ENCODE measurements around the gene SCARF2.
"Not testable (repeated sequence)": the region's sequence is repeated elsewhere in the genome, so short reads cannot be mapped to it uniquely, and the experiment has no call there.

SCARF2 gene

GRCh38 chr22:20392983-20393704 lies 44.5 kb downstream of the SCARF2 start:
- DNase-seq (ENCODE audit: low read depth), result no peak

DNA sequence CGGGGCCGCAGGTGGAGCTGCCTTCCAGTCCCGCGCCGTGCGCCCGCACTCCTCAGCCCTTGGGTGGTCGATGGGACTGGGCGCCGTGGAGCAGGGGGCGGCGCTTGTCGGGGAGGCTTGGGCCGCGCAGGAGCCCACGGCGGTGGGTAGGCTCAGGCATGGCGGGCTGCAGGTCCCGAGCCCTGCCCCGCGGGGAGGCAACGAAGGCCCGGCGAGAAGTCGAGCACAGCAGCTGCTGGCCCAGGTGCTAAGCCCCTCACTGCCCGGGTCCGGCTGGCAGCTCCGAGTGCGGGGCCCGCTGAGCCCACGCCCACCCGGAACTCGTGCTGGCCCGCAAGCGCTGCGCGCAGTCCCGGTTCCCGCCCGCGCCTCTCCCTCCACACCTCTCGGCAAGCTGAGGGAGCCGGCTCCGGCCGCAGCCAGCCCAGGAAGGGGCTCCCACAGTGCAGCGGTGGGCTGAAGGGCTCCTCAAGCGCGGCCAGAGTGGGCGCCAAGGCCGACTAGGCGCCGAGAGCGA lies 45.2 kb downstream of the SCARF2 start:
- DNase-seq (ENCODE audit: low read depth), result not testable (repeated sequence)

- DNase-seq (ENCODE audit: low read depth), result no peak
Measured at GRCh38 chr22:20391222-20391621, 46.4 kb downstream of the SCARF2 start.

DNA sequence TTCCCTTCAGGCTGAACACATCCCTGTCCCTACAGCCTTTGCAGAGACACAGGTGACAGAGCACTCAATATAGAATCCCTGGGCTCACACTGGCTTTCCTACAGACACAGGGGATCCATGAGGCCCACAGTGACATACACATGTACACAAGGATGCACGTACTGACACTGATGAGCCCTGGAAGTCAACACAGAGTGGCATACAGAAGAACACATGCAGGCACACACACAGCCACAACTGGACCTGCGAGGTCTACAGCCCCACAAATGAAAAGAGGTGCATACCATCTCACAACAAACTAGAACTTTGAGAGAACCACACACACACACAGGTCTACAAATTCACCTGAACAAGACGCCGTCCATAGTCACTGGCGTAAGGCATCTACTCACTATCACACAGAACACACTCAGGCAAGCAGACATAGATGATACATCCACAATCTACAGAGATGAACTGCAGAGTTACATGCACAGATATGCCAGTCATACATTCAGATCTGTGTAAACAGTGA lies 47.2 kb downstream of the SCARF2 start:
- no peak for DNase-seq (ENCODE audit: low read depth)

- no peak for DNase-seq (ENCODE audit: low read depth)
Measured at GRCh38 chr22:20389288-20389687, 48.3 kb downstream of the SCARF2 start.

DNA sequence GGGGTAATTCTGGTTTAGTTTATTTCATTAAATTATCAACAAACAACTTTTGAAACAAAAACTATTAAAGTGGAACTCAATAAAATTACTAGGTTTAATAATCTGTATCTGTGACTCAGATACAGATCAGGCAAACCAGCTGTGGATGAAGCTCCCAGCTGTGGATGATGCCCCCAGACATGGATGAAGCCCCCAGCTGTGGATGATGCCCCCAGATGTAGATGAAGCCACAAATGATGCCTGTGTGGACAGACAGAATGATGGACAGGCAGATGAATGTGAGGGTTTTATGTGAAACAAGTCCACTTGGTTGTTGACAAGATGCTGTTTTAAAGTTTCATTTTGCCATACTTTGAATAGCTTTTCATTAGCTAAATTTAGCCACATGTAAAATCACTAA lies 49.4 kb downstream of the SCARF2 start:
- no peak for DNase-seq (ENCODE audit: low read depth)

GRCh38 chr22:20386972-20387371 lies 50.7 kb downstream of the SCARF2 start:
- no peak for DNase-seq (ENCODE audit: low read depth)

DNA sequence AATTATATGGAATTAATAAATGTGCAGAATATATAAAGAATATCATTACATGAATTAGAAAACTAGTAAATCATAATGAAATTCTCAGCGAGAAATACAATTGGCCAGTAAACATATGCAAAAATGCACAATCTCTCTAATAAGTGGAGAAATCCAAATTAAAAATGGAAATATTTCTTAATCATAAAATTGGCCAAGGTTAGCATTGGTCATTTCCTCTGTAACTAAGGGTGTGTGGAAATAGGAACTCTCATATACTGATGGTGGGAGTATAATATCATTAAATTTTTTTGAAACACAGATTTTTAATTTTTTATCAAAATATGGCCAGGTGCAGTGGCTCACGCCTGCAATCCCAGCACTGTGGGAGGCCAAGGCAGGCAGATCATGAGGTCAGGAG lies 51.3 kb downstream of the SCARF2 start:
- no peak for DNase-seq (ENCODE audit: low read depth)

GRCh38 chr22:20384865-20385264 lies 52.8 kb downstream of the SCARF2 start:
- no peak for DNase-seq (ENCODE audit: low read depth)

GRCh38 chr22:20384171-20384570 lies 53.5 kb downstream of the SCARF2 start:
- no peak for DNase-seq (ENCODE audit: low read depth)

DNA sequence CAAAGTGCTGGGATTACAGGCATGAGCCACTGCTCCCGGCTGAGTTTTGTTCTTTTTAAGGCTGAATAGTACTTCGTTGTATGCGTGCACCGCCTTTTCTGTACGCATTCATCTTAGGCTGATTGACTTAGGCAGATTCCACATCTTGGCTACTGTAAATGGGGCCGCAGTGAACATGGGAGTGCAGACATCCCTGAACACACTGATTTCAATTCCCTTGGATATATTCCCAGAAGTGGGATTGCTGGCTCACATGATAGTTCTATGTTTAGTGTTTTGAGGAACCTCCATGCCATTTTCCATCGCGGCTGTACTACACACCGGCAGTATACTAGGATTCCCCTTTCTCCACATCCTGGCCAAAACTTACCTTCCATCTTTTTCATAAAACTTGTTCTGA lies 54.1 kb downstream of the SCARF2 start:
- no peak for DNase-seq (ENCODE audit: low read depth)

DNA sequence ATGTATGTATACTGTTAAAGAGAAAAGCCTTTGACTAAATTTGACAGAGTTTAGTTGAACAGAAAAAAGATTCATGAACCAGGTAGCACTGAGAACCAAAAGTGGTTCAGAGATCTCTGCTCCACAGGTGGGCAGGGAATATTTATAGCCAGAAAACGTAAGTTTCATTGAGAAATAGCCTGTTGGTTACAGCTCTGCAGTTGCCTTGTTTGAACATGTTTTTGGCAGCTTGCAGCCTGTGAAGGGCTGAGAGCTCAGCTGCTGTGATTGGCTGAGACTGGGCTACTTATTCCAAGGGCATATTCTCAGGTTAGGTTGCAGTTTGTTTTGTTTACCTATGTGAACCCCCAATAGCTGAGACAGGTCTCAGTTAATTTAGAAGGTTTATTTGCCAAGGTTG lies 57.1 kb downstream of the SCARF2 start:
- DNase-seq (ENCODE audit: low read depth), result no peak

- DNase-seq (ENCODE audit: low read depth), result not testable (repeated sequence)
Measured at GRCh38 chr22:20378684-20379083, 58.9 kb downstream of the SCARF2 start.

DNA sequence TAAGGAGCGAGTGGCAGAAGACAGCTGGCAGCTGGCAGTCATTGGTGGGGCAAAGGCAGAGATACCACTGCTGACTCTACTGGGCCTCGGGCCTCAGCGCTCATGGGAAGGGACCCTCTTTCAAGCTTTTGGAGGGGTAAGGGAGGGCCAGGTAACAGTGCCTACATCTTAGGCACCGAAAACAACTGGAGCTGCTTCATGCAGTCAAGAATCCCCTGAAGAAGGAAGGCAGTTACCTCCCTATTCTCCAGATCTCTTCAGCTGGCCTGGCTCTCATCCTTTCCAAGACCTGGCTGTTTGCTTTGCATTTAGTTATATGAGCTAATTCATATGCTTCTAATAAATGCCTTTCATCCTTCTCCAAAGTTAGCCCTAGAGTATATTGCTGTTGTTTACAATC lies 59.5 kb downstream of the SCARF2 start:
- no peak for DNase-seq (ENCODE audit: low read depth)

- not testable (repeated sequence) for DNase-seq (ENCODE audit: low read depth)
Measured at GRCh38 chr22:20376983-20377382, 60.6 kb downstream of the SCARF2 start.

GRCh38 chr22:20376281-20376680 lies 61.3 kb downstream of the SCARF2 start:
- not testable (repeated sequence) for DNase-seq (ENCODE audit: low read depth)

Data from activated T-helper 9 cell treated with anti-CD3 and anti-CD28 coated beads, Interleukin-2, amount 50 U/mL, for 16 hours (primary cell).